ENCODE measurements around the gene WDR38.
A peak's percentile ranks its signal among the peaks of the same experiment; 100 is the strongest.
"Not testable (repeated sequence)": the region's sequence is repeated elsewhere in the genome, so short reads cannot be mapped to it uniquely, and the experiment has no call there.

Gene WDR38

DNA sequence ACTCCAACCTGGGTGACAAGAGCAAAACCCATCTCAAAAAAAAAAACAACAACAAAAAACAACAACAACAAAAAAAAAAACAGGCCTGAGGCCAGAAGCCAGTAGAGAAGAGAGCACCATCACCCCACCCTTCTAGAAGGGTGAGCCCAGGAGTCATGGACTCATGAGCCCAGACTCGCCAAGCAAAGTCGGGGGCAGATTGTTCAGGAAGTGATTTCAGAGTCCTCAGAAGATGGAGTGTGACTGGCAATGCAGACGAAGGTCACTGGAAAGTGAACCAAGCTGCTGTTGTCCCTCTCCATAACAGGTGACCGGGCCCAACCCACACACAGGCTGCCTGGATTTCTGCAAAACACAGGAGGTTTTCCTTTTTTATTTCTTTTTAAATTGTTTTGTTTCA is 9.0 kb upstream of the WDR38 start:
- no peak overlapping the region for H2BK5ac ChIP-seq (ENCODE audit: low read depth, low read length, poor library complexity, severe bottlenecking)
- H2BK12ac ChIP-seq (ENCODE audit: low read length in 2 of 2), result no peak overlapping the region
- no peak overlapping the region for H2AK5ac ChIP-seq (ENCODE audit: low read length, severe bottlenecking)
- no peak overlapping the region for H2AFZ ChIP-seq (ENCODE audit: low read depth, low read length)
- H3K14ac ChIP-seq (ENCODE audit: low read length in 2 of 2), result no peak overlapping the region
- 85% methylated on average over 4 of the region's 4 CpGs for WGBS
- H4K8ac ChIP-seq (ENCODE audit: low read length), result no peak overlapping the region
- H3K27me3 ChIP-seq (ENCODE audit: control insufficient read depth in 1 of 2, insufficient read depth in 1 of 2, low read length in 2 of 2), result no peaks in the 10 kb centered on the region
- H3K4me2 ChIP-seq (ENCODE audit: low read length, poor library complexity, severe bottlenecking), result no peak overlapping the region
- H2BK120ac ChIP-seq (ENCODE audit: low read depth, low read length), result no peak overlapping the region
- H2BK15ac ChIP-seq (ENCODE audit: low read depth, poor library complexity, severe bottlenecking), result no peak overlapping the region
- H4K91ac ChIP-seq (ENCODE audit: low read length), result no peak overlapping the region
- H3K9ac ChIP-seq (ENCODE audit: low read length), result no peak overlapping the region
- H3K79me1 ChIP-seq (replicated peaks; ENCODE audit: low read length, poor library complexity, severe bottlenecking), result no peaks in the 10 kb centered on the region
- H3K4ac ChIP-seq (ENCODE audit: low read depth in 1 of 2, low read length in 2 of 2), result no peak overlapping the region
- H3K18ac ChIP-seq (ENCODE audit: low read depth in 1 of 2, low read length in 2 of 2), result no peak overlapping the region
- peaks cover 10% of the 10 kb centered on the region for H3K4me1 ChIP-seq (ENCODE audit: control insufficient read depth, insufficient read depth, low read depth, low read length)
- H3K23ac ChIP-seq (ENCODE audit: low read length in 2 of 2), result no peak overlapping the region
- no peaks in the 10 kb centered on the region for H3K36me3 ChIP-seq (ENCODE audit: control insufficient read depth in 1 of 2, insufficient read depth in 2 of 2, low read depth in 1 of 2, low read length in 2 of 2)
- no peak overlapping the region for H3K4me3 ChIP-seq (ENCODE audit: insufficient read depth in 1 of 2, low read depth in 1 of 2, low read length in 2 of 2)
- H3K9me3 ChIP-seq (ENCODE audit: control insufficient read depth, low read length), result no peaks in the 10 kb centered on the region
- no peak for DNase-seq
- H3K27ac ChIP-seq (ENCODE audit: low read length, poor library complexity, severe bottlenecking), result no peak overlapping the region

DNA sequence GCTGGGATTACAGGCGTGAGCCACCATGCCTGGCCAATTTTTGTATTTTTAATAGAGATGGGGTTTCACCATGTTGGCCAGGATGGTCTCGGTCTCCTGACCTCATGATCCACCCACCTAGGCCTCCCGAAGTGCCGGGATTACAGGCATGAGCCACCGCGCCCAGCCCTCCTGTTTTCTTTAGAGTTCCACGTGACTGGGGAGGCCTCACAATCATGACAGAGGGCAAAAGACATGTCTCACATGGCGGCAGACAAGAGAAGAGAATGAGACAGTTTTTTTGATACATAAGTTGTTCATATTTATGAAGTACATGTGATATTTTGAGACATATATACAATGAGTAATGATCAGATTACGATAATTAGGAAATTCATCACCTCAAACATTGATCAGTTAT is 6.8 kb upstream of the WDR38 start:
- H3K9ac ChIP-seq (ENCODE audit: low read length); H4K91ac ChIP-seq (ENCODE audit: low read length); H3K18ac ChIP-seq (ENCODE audit: low read depth in 1 of 2, low read length in 2 of 2); DNase-seq; H3K9me3 ChIP-seq (ENCODE audit: control insufficient read depth, low read length); H3K27me3 ChIP-seq (ENCODE audit: control insufficient read depth in 1 of 2, insufficient read depth in 1 of 2, low read length in 2 of 2); H2BK120ac ChIP-seq (ENCODE audit: low read depth, low read length); H3K27ac ChIP-seq (ENCODE audit: low read length, poor library complexity, severe bottlenecking); H3K79me1 ChIP-seq (replicated peaks; ENCODE audit: low read length, poor library complexity, severe bottlenecking); H3K4ac ChIP-seq (ENCODE audit: low read depth in 1 of 2, low read length in 2 of 2); H2AFZ ChIP-seq (ENCODE audit: low read depth, low read length); H2BK15ac ChIP-seq (ENCODE audit: low read depth, poor library complexity, severe bottlenecking); H3K36me3 ChIP-seq (ENCODE audit: control insufficient read depth in 1 of 2, insufficient read depth in 2 of 2, low read depth in 1 of 2, low read length in 2 of 2); H3K23ac ChIP-seq (ENCODE audit: low read length in 2 of 2); H2BK5ac ChIP-seq (ENCODE audit: low read depth, low read length, poor library complexity, severe bottlenecking); H3K14ac ChIP-seq (ENCODE audit: low read length in 2 of 2); H3K4me2 ChIP-seq (ENCODE audit: low read length, poor library complexity, severe bottlenecking); H3K4me1 ChIP-seq (ENCODE audit: control insufficient read depth, insufficient read depth, low read depth, low read length); H2AK5ac ChIP-seq (ENCODE audit: low read length, severe bottlenecking); H4K8ac ChIP-seq (ENCODE audit: low read length); H3K4me3 ChIP-seq (ENCODE audit: insufficient read depth in 1 of 2, low read depth in 1 of 2, low read length in 2 of 2): not testable (repeated sequence)
- H2BK12ac ChIP-seq (ENCODE audit: low read length in 2 of 2), result peak overlapping the region in 1 of 2 experiments; percentile 51
- WGBS, result 96% methylated on average over 8 of the region's 9 CpGs

DNA sequence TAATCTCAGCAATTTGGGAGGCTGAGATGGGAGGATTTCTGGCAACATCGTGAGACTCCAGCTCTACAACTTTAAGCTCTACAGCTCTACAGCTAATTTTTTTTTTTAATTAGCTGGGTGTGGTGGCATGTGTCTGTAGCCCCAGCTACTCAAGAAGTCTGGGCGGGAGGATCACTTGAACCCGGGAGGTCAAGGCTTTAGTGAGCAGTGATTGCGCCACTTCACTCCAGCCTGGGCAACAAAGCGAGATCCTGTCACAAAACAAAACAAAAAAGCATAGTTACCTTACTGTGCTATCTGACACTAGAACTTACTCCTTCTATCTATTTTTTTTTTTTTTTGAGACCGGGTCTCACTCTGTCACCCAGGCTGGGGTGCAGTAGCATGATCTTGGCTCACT is 6.3 kb upstream of the WDR38 start:
- Histone ChIP-seq H3K4me2 (ENCODE audit: low read length, poor library complexity, severe bottlenecking) (no peak overlapping the region), H3K4ac (ENCODE audit: low read depth in 1 of 2, low read length in 2 of 2) (no peak overlapping the region), H3K27me3 (ENCODE audit: control insufficient read depth in 1 of 2, insufficient read depth in 1 of 2, low read length in 2 of 2) (peaks cover 0 to 12% of the 10 kb centered on the region in 2 experiments), H4K8ac (ENCODE audit: low read length) (no peak overlapping the region), H2AFZ (ENCODE audit: low read depth, low read length) (no peak overlapping the region), H2BK12ac (ENCODE audit: low read length in 2 of 2) (no peak overlapping the region), H2BK15ac (ENCODE audit: low read depth, poor library complexity, severe bottlenecking) (no peak overlapping the region), H3K79me1 (replicated peaks; ENCODE audit: low read length, poor library complexity, severe bottlenecking) (no peaks in the 10 kb centered on the region), H2AK5ac (ENCODE audit: low read length, severe bottlenecking) (no peak overlapping the region), H3K4me3 (ENCODE audit: insufficient read depth in 1 of 2, low read depth in 1 of 2, low read length in 2 of 2) (no peak overlapping the region), H4K91ac (ENCODE audit: low read length) (no peak overlapping the region), H2BK5ac (ENCODE audit: low read depth, low read length, poor library complexity, severe bottlenecking) (no peak overlapping the region), H3K14ac (ENCODE audit: low read length in 2 of 2) (no peak overlapping the region), H3K4me1 (ENCODE audit: control insufficient read depth, insufficient read depth, low read depth, low read length) (peaks cover 6% of the 10 kb centered on the region), H3K27ac (ENCODE audit: low read length, poor library complexity, severe bottlenecking) (no peak overlapping the region), H3K9ac (ENCODE audit: low read length) (no peak overlapping the region), H3K18ac (ENCODE audit: low read depth in 1 of 2, low read length in 2 of 2) (no peak overlapping the region), H3K23ac (ENCODE audit: low read length in 2 of 2) (no peak overlapping the region), H2BK120ac (ENCODE audit: low read depth, low read length) (no peak overlapping the region), H3K36me3 (ENCODE audit: control insufficient read depth in 1 of 2, insufficient read depth in 2 of 2, low read depth in 1 of 2, low read length in 2 of 2) (no peaks in the 10 kb centered on the region), H3K9me3 (ENCODE audit: control insufficient read depth, low read length) (no peaks in the 10 kb centered on the region)
- DNase-seq, result no peak
- 93% methylated on average over 5 of the region's 6 CpGs for WGBS

DNA sequence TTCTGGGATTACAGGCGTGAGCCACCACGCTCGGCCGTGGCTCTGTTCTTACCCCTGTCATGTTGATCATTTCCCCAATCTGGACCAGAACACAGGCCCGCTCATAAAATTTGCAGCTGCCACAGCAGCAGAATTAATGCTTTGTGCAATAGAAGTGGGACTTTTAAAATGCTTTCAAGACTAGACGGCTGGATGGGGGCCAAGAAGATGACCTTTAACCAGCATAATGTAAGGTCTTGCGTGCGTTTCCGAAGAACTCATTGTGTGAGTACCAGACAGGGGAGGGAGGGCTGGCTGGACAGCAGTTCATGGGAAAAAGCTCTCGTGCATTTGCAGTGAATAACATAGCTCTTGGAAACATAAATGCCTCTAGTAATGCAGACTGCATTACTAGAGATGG is 3.5 kb upstream of the WDR38 start:
- H3K79me1 ChIP-seq (replicated peaks; ENCODE audit: low read length, poor library complexity, severe bottlenecking), result no peaks in the 10 kb centered on the region
- H3K27ac ChIP-seq (ENCODE audit: low read length, poor library complexity, severe bottlenecking), result no peak overlapping the region
- H3K9me3 ChIP-seq (ENCODE audit: control insufficient read depth, low read length), result no peaks in the 10 kb centered on the region
- H3K14ac ChIP-seq (ENCODE audit: low read length in 2 of 2), result no peak overlapping the region
- no peak overlapping the region for H3K4me2 ChIP-seq (ENCODE audit: low read length, poor library complexity, severe bottlenecking)
- peak; percentile 88 for DNase-seq
- no peaks in the 10 kb centered on the region for H3K36me3 ChIP-seq (ENCODE audit: control insufficient read depth in 1 of 2, insufficient read depth in 2 of 2, low read depth in 1 of 2, low read length in 2 of 2)
- H2BK12ac ChIP-seq (ENCODE audit: low read length in 2 of 2), result no peak overlapping the region
- no peak overlapping the region for H4K8ac ChIP-seq (ENCODE audit: low read length)
- H3K4me1 ChIP-seq (ENCODE audit: control insufficient read depth, insufficient read depth, low read depth, low read length), result peaks cover 15% of the 10 kb centered on the region
- peaks cover 0 to 13% of the 10 kb centered on the region in 2 experiments for H3K27me3 ChIP-seq (ENCODE audit: control insufficient read depth in 1 of 2, insufficient read depth in 1 of 2, low read length in 2 of 2)
- no peak overlapping the region for H2BK15ac ChIP-seq (ENCODE audit: low read depth, poor library complexity, severe bottlenecking)
- no peak overlapping the region for H3K9ac ChIP-seq (ENCODE audit: low read length)
- no peak overlapping the region for H2BK5ac ChIP-seq (ENCODE audit: low read depth, low read length, poor library complexity, severe bottlenecking)
- no peak overlapping the region for H3K4me3 ChIP-seq (ENCODE audit: insufficient read depth in 1 of 2, low read depth in 1 of 2, low read length in 2 of 2)
- no peak overlapping the region for H2AFZ ChIP-seq (ENCODE audit: low read depth, low read length)
- H2BK120ac ChIP-seq (ENCODE audit: low read depth, low read length), result no peak overlapping the region
- H3K23ac ChIP-seq (ENCODE audit: low read length in 2 of 2), result no peak overlapping the region
- H4K91ac ChIP-seq (ENCODE audit: low read length), result no peak overlapping the region
- WGBS, result 65% methylated on average over 10 of the region's 10 CpGs
- H3K4ac ChIP-seq (ENCODE audit: low read depth in 1 of 2, low read length in 2 of 2), result no peak overlapping the region
- no peak overlapping the region for H3K18ac ChIP-seq (ENCODE audit: low read depth in 1 of 2, low read length in 2 of 2)
- H2AK5ac ChIP-seq (ENCODE audit: low read length, severe bottlenecking), result no peak overlapping the region

Data from mesenchymal stem cell (in vitro differentiated cells and primary cell).